NCI-H510A treated with DMSO at 0.1 percent for 48 hours (cell line): ENCODE results near the gene ERBB4.
"Not testable (repeated sequence)": the region's sequence is repeated elsewhere in the genome, so short reads cannot be mapped to it uniquely, and the experiment has no call there.

Experiments used
- DNase-seq: peaks from one replicate; lab custom pipeline; 2025; lab: John Stamatoyannopoulos, UW

ERBB4 gene

GRCh38 chr2:211599146-211599545 is 939.5 kb downstream of the ERBB4 start:
- DNase-seq: no peak

GRCh38 chr2:211598238-211598637 is 940.4 kb downstream of the ERBB4 start:
- no peak for DNase-seq

- DNase-seq: not testable (repeated sequence)
Observed at GRCh38 chr2:211592006-211592405, 946.6 kb downstream of the ERBB4 start.

- DNase-seq: no peak
Observed at GRCh38 chr2:211591426-211591825, 947.2 kb downstream of the ERBB4 start.

- DNase-seq: no peak
Observed at GRCh38 chr2:211568439-211568838, 970.2 kb downstream of the ERBB4 start.

- no peak for DNase-seq
Observed at GRCh38 chr2:211564441-211564840, 974.2 kb downstream of the ERBB4 start.

- DNase-seq: no peak
Observed at GRCh38 chr2:211545582-211545981, 993.0 kb downstream of the ERBB4 start.

- no peak for DNase-seq
Observed at GRCh38 chr2:211534632-211535031, 1004.0 kb downstream of the ERBB4 start.

GRCh38 chr2:211524248-211524647 is 1014.4 kb downstream of the ERBB4 start:
- not testable (repeated sequence) for DNase-seq

- no peak for DNase-seq
Observed at GRCh38 chr2:211516537-211516936, 1022.1 kb downstream of the ERBB4 start.

- no peak for DNase-seq
Observed at GRCh38 chr2:211514049-211514448, 1024.6 kb downstream of the ERBB4 start.

- DNase-seq: no peak
Observed at GRCh38 chr2:211513446-211513845, 1025.2 kb downstream of the ERBB4 start.

- DNase-seq: no peak
Observed at GRCh38 chr2:211512806-211513205, 1025.8 kb downstream of the ERBB4 start.

GRCh38 chr2:211503856-211504255 is 1034.7 kb downstream of the ERBB4 start:
- DNase-seq: no peak

- DNase-seq: no peak
Observed at GRCh38 chr2:211503198-211503597, 1035.4 kb downstream of the ERBB4 start.

GRCh38 chr2:211498551-211499205 is 1039.9 kb downstream of the ERBB4 start:
- DNase-seq: no peak

- DNase-seq: no peak
Observed at GRCh38 chr2:211495339-211495738, 1043.3 kb downstream of the ERBB4 start.

- DNase-seq: no peak
Observed at GRCh38 chr2:211494536-211494935, 1044.1 kb downstream of the ERBB4 start.

GRCh38 chr2:211494085-211494484 is 1044.5 kb downstream of the ERBB4 start:
- no peak for DNase-seq

GRCh38 chr2:211487733-211488132 is 1050.9 kb downstream of the ERBB4 start:
- no peak for DNase-seq

- no peak for DNase-seq
Observed at GRCh38 chr2:211479536-211480150, 1059.0 kb downstream of the ERBB4 start.

GRCh38 chr2:211477537-211478275 is 1060.9 kb downstream of the ERBB4 start:
- no peak for DNase-seq

- DNase-seq: no peak
Observed at GRCh38 chr2:211473116-211473515, 1065.5 kb downstream of the ERBB4 start.
